Fibroblast of lung (primary cell): Measurements from ENCODE around the gene IGSF6. TPM values are rescaled to one million over a fixed set of nuclear protein-coding genes. Genes with fewer than 3 reads are reported as not detected.
"Not testable (repeated sequence)": the region's sequence is repeated elsewhere in the genome, so short reads cannot be mapped to it uniquely, and the experiment has no call there.

ENCODE experiments used
- DNase-seq, 2 donors: peaks; one replicate each; pipeline versions ENCODE4 v3.0.0 to v3.0.0-alpha.2; 2010; ENCODE audit warnings: low read depth in 2 of 2
- H2AFZ ChIP-seq: 2 replicates; pipeline ENCODE4 v1.5.1; 2012; ENCODE audit warnings: low read length, control low read depth, inconsistent platforms
- H3K27ac ChIP-seq: 2 replicates; pipeline ENCODE4 v1.5.1; 2011; ENCODE audit warnings: low read length, control low read depth; ENCODE audit not compliant: insufficient read depth
- H3K27me3 ChIP-seq: 2 replicates; pipeline ENCODE4 v1.5.1; 2011; ENCODE audit warnings: mild to moderate bottlenecking, low read length; ENCODE audit not compliant: control insufficient read depth, insufficient read depth
- H3K36me3 ChIP-seq: 2 replicates; pipeline ENCODE4 v1.5.1; 2011; ENCODE audit warnings: low read length; ENCODE audit not compliant: control insufficient read depth, insufficient read depth
- H3K4me1 ChIP-seq: 2 replicates; pipeline ENCODE4 v1.5.1; 2011; ENCODE audit warnings: low read length; ENCODE audit not compliant: control insufficient read depth, insufficient read depth; ENCODE audit errors: extremely low read depth
- H3K4me2 ChIP-seq: 2 replicates; pipeline ENCODE4 v1.5.1; 2011; ENCODE audit warnings: low read length, control low read depth; ENCODE audit not compliant: insufficient read depth; ENCODE audit errors: extremely low read depth
- H3K4me3 ChIP-seq, 4 experiments: fragments of 200-600 bp in 1 of 4; sonication (generic) in 1 of 4; replicated peaks in 1 of 4; 2 replicates each; pipeline ENCODE4 v1.5.1; 2011 to 2016; ENCODE audit warnings: low read length in 4 of 4, low read depth in 3 of 4, mild to moderate bottlenecking in 3 of 4, control low read depth in 2 of 4, inconsistent platforms in 1 of 4, mixed read lengths in 1 of 4; ENCODE audit not compliant: insufficient read depth in 1 of 4; ENCODE audit errors: control extremely low read depth in 1 of 4
- H3K79me2 ChIP-seq: 2 replicates; pipeline ENCODE4 v1.5.1; 2012; ENCODE audit warnings: mild to moderate bottlenecking, low read length, inconsistent platforms; ENCODE audit not compliant: control insufficient read depth, insufficient read depth
- H3K9ac ChIP-seq: 2 replicates; pipeline ENCODE4 v1.5.1; 2011; ENCODE audit warnings: mild to moderate bottlenecking, low read length, control low read depth; ENCODE audit not compliant: insufficient read depth
- H3K9me3 ChIP-seq: 2 replicates; pipeline ENCODE4 v1.5.1; 2012; ENCODE audit warnings: low read depth, low read length; ENCODE audit not compliant: control insufficient read depth, insufficient read depth
- H4K20me1 ChIP-seq: 2 replicates; pipeline ENCODE4 v1.5.1; 2011; ENCODE audit warnings: low read length; ENCODE audit not compliant: control insufficient read depth, insufficient read depth; ENCODE audit errors: extremely low read depth
- CTCF ChIP-seq, 2 donors: IDR thresholded peaks in 1 of 2; conservative IDR thresholded peaks in 1 of 2; 1 replicate in 1 of 2; 2 replicates in 1 of 2; pipeline ENCODE4 v1.5.1; 2011 to 2012; ENCODE audit warnings: low read length in 2 of 2, control low read depth in 1 of 2, inconsistent platforms in 1 of 2, low read depth in 1 of 2, mild to moderate bottlenecking in 1 of 2
- EZH2 ChIP-seq: IDR thresholded peaks from 2 replicates; pipeline ENCODE4 v1.5.1; 2012; ENCODE audit warnings: low read length, control low read depth, mild to moderate bottlenecking; ENCODE audit errors: missing control alignments
- polyA plus RNA-seq, 2 donors: library from polyadenylated mRNA; depleted of rRNA in 1 of 2; stranded (reverse) in 1 of 2; unstranded in 1 of 2; fragments of >200 nt; gene quantifications; 2 replicates each; pipeline ENCODE4 v1.2.1, GENCODE V29; 2011 to 2012; ENCODE audit warnings: missing spikeins in 1 of 2
- total RNA-seq: library from RNA; depleted of rRNA; stranded (reverse); fragments of >200 nt; gene quantifications from 2 replicates; pipeline ENCODE4 v1.2.1, GENCODE V29; 2014

The IGSF6 gene
- total and polyA plus RNA-seq, 2 donors (not counting 1 experiment from before 2014, with no cell fraction given), result not detected

- no peak overlapping the region for H3K4me3 ChIP-seq
- no peaks in the 10 kb centered on the region for H4K20me1 ChIP-seq
- no peak overlapping the region for H3K4me2 ChIP-seq
- H3K4me1 ChIP-seq, result peaks cover 4% of the 10 kb centered on the region
- no peaks in the 10 kb centered on the region for H3K36me3 ChIP-seq
- peaks cover 2% of the 10 kb centered on the region for H3K79me2 ChIP-seq
- peak in 1 of 2 donors; percentile 69 for DNase-seq
- H3K9me3 ChIP-seq, result no peaks in the 10 kb centered on the region
- no peak overlapping the region for H3K9ac ChIP-seq
- no peak overlapping the region for H3K27ac ChIP-seq
- no peak for TF ChIP-seq CTCF (conservative IDR thresholded peaks at IDR 0.05 in 1 of 2, IDR thresholded peaks at IDR 0.05 in 1 of 2; ENCODE audit: low read depth in 1 of 2, low read length in 2 of 2)
- TF ChIP-seq EZH2, result no peak
- H3K27me3 ChIP-seq, result no peaks in the 10 kb centered on the region
- no peak overlapping the region for H2AFZ ChIP-seq
Measured at GRCh38 chr16:21638573-21638975, 13.8 kb downstream of the IGSF6 start.

- no peaks in the 10 kb centered on the region for H3K9me3 ChIP-seq
- no peaks in the 10 kb centered on the region for H4K20me1 ChIP-seq
- H3K27ac ChIP-seq, result no peak overlapping the region
- H3K4me3 ChIP-seq, result no peak overlapping the region
- no peaks in the 10 kb centered on the region for H3K27me3 ChIP-seq
- no peaks in the 10 kb centered on the region for H3K36me3 ChIP-seq
- no peak overlapping the region for H3K9ac ChIP-seq
- no peak overlapping the region for H2AFZ ChIP-seq
- no peak for DNase-seq
- peaks cover 4% of the 10 kb centered on the region for H3K4me1 ChIP-seq
- TF ChIP-seq EZH2 (no peak), CTCF (conservative IDR thresholded peaks at IDR 0.05 in 1 of 2, IDR thresholded peaks at IDR 0.05 in 1 of 2; ENCODE audit: low read depth in 1 of 2, low read length in 2 of 2) (no peak)
- H3K4me2 ChIP-seq, result no peak overlapping the region
- peaks cover 2% of the 10 kb centered on the region for H3K79me2 ChIP-seq
Measured at GRCh38 chr16:21637032-21637968, 15.1 kb downstream of the IGSF6 start.

- H2AFZ ChIP-seq, H3K4me3 ChIP-seq, H3K4me1 ChIP-seq, H4K20me1 ChIP-seq, H3K27ac ChIP-seq, H3K36me3 ChIP-seq, H3K9me3 ChIP-seq, H3K27me3 ChIP-seq, H3K79me2 ChIP-seq, H3K4me2 ChIP-seq, H3K9ac ChIP-seq, DNase-seq: not testable (repeated sequence)
Measured at GRCh38 chr16:21635694-21636093, 16.7 kb downstream of the IGSF6 start.
